OCI-LY3 (cell line): ENCODE results near the gene MKNK2.

Experiments
- EZH2phosphoT487 ChIP-seq: fragments of 200-600 bp; shearing (Covaris generic); IDR thresholded peaks from 2 replicates; pipeline ENCODE4 v1.6.1; 2018; ENCODE audit warnings: antibody characterized with exemption, mixed run types, low read depth
- TF ChIP-seq, protein P1 (sequence below): fragments of 200-600, 300-600 bp; sonication (generic); IDR thresholded peaks from 2 replicates; pipeline ENCODE4 v1.5.1; 2014; ENCODE audit warnings: antibody characterized with exemption, low read length, low read depth

GRCh38 chr19:2080336-2080988 is 29.4 kb upstream of the MKNK2 start:
- no peak for TF ChIP-seq EZH2phosphoT487
- TF ChIP-seq, protein P1, sequence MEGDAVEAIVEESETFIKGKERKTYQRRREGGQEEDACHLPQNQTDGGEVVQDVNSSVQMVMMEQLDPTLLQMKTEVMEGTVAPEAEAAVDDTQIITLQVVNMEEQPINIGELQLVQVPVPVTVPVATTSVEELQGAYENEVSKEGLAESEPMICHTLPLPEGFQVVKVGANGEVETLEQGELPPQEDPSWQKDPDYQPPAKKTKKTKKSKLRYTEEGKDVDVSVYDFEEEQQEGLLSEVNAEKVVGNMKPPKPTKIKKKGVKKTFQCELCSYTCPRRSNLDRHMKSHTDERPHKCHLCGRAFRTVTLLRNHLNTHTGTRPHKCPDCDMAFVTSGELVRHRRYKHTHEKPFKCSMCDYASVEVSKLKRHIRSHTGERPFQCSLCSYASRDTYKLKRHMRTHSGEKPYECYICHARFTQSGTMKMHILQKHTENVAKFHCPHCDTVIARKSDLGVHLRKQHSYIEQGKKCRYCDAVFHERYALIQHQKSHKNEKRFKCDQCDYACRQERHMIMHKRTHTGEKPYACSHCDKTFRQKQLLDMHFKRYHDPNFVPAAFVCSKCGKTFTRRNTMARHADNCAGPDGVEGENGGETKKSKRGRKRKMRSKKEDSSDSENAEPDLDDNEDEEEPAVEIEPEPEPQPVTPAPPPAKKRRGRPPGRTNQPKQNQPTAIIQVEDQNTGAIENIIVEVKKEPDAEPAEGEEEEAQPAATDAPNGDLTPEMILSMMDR, result no peak
